SK-N-SH treated with all-trans-retinoic acid at 6 μM for 48 hours (cell line): ENCODE data around the gene CXXC5.

ENCODE experiments used
- ATAC-seq: fragments of 200-7000 bp; cut with Tn5 transposase; 3 replicates; pipeline ENCODE4 v1.9.1; 2020; ENCODE audit warnings: mild to moderate bottlenecking, moderate library complexity
- ARNTL ChIP-seq: fragments of 450-650 bp; formaldehyde crosslinking; IDR thresholded peaks from 2 replicates; pipeline ENCODE4 v1.5.0; 2020; ENCODE audit warnings: low read depth, mild to moderate bottlenecking, moderate library complexity, borderline replicate concordance
- BACH2 ChIP-seq: fragments of 250-450 bp; sonication (Bioruptor Pico); IDR thresholded peaks from 2 replicates; pipeline ENCODE4 v1.9.0; 2021; ENCODE audit warnings: mild to moderate bottlenecking, borderline replicate concordance
- CSDC2 ChIP-seq: fragments of 250-450 bp; sonication (Bioruptor Pico); IDR thresholded peaks from 2 replicates; pipeline ENCODE4 v1.5.0; 2020; ENCODE audit warnings: mild to moderate bottlenecking, moderate library complexity
- ESRRG ChIP-seq: fragments of 250-450 bp; sonication (Bioruptor Pico); IDR thresholded peaks from 2 replicates; pipeline ENCODE4 v1.6.1; 2021; ENCODE audit warnings: mild to moderate bottlenecking
- GLIS3 ChIP-seq: fragments of 250-450 bp; sonication (Bioruptor Pico); IDR thresholded peaks from 2 replicates; pipeline ENCODE4 v1.5.0; 2020; ENCODE audit warnings: mild to moderate bottlenecking, moderate library complexity
- ISL1 ChIP-seq: fragments of 250-450 bp; sonication (Bioruptor Pico); IDR thresholded peaks from 2 replicates; pipeline ENCODE4 v2.1.2; 2022; ENCODE audit warnings: mild to moderate bottlenecking, moderate library complexity
- OSR1 ChIP-seq: fragments of 250-450 bp; sonication (Bioruptor Pico); IDR thresholded peaks from 2 replicates; pipeline ENCODE4 v1.8.0; 2022; ENCODE audit warnings: moderate library complexity, mild to moderate bottlenecking, inconsistent platforms
- PPARA ChIP-seq: fragments of 250-450 bp; sonication (Bioruptor Pico); IDR thresholded peaks from 2 replicates; pipeline ENCODE4 v1.5.0; 2020; ENCODE audit warnings: mild to moderate bottlenecking, borderline replicate concordance
- RARB ChIP-seq: fragments of 250-450 bp; sonication (Bioruptor Pico); IDR thresholded peaks from 2 replicates; pipeline ENCODE4 v1.8.0; 2021; ENCODE audit warnings: mild to moderate bottlenecking, moderate library complexity
- SNAI2 ChIP-seq: fragments of 250-450 bp; sonication (Bioruptor Pico); IDR thresholded peaks from 2 replicates; pipeline ENCODE4 v1.5.0; 2020; ENCODE audit warnings: mild to moderate bottlenecking, moderate library complexity
- TCF4 ChIP-seq: fragments of 250-450 bp; sonication (Bioruptor Pico); IDR thresholded peaks from 2 replicates; pipeline ENCODE4 v1.8.0; 2021; ENCODE audit warnings: mild to moderate bottlenecking, moderate library complexity, borderline replicate concordance
- TOX ChIP-seq: fragments of 250-450 bp; sonication (Bioruptor Pico); IDR thresholded peaks from 2 replicates; pipeline ENCODE4 v1.8.0; 2021; ENCODE audit warnings: mild to moderate bottlenecking, moderate library complexity, borderline replicate concordance
- ZC3H10 ChIP-seq: fragments of 250-450 bp; sonication (Bioruptor Pico); IDR thresholded peaks from 2 replicates; pipeline ENCODE4 v1.5.1; 2021; ENCODE audit warnings: mild to moderate bottlenecking, moderate library complexity
- ZFP3 ChIP-seq: fragments of 250-450 bp; sonication (Bioruptor Pico); IDR thresholded peaks from 2 replicates; pipeline ENCODE4 v1.5.0; 2020; ENCODE audit warnings: mild to moderate bottlenecking, moderate library complexity
- ZFP30 ChIP-seq: fragments of 450-650 bp; formaldehyde crosslinking; IDR thresholded peaks from 2 replicates; pipeline ENCODE4 v1.5.0; 2022; ENCODE audit warnings: mild to moderate bottlenecking, moderate library complexity
- ZNF565 ChIP-seq: fragments of 450-650 bp; formaldehyde crosslinking; conservative IDR thresholded peaks from 2 replicates; pipeline ENCODE4 v1.5.0; 2020; ENCODE audit warnings: low read depth, mild to moderate bottlenecking, moderate library complexity
- ZNF70 ChIP-seq: fragments of 450-650 bp; formaldehyde crosslinking; IDR thresholded peaks from 2 replicates; pipeline ENCODE4 v1.5.0; 2020; ENCODE audit warnings: mild to moderate bottlenecking, moderate library complexity
- ZNF8 ChIP-seq: fragments of 450-650 bp; formaldehyde crosslinking; IDR thresholded peaks from 2 replicates; pipeline ENCODE4 v1.5.0; 2020; ENCODE audit warnings: mild to moderate bottlenecking, moderate library complexity
- TF ChIP-seq, protein P1 (sequence below): fragments of 250-450 bp; sonication (Bioruptor Pico); IDR thresholded peaks from 2 replicates; pipeline ENCODE4 v1.5.1; 2021; ENCODE audit warnings: mild to moderate bottlenecking, moderate library complexity
- TF ChIP-seq, protein P2 (sequence below): fragments of 250-450 bp; sonication (Bioruptor Pico); IDR thresholded peaks from 2 replicates; pipeline ENCODE4 v1.5.0; 2020; ENCODE audit warnings: mild to moderate bottlenecking, moderate library complexity
- TF ChIP-seq, protein P3 (sequence below): fragments of 250-450 bp; sonication (Bioruptor Pico); IDR thresholded peaks from 2 replicates; pipeline ENCODE4 v1.8.0; 2021; ENCODE audit warnings: low read depth, mild to moderate bottlenecking, moderate library complexity, borderline replicate concordance
- TF ChIP-seq, protein P4 (sequence below): fragments of 250-450 bp; sonication (Bioruptor Pico); IDR thresholded peaks from 2 replicates; pipeline ENCODE4 v1.5.1; 2020; ENCODE audit warnings: low read depth, mild to moderate bottlenecking, moderate library complexity
- TF ChIP-seq, protein P5 (sequence below): fragments of 250-450 bp; sonication (Bioruptor Pico); IDR thresholded peaks from 2 replicates; pipeline ENCODE4 v1.8.0; 2020; ENCODE audit warnings: mild to moderate bottlenecking, moderate library complexity, borderline replicate concordance

Gene CXXC5

DNA sequence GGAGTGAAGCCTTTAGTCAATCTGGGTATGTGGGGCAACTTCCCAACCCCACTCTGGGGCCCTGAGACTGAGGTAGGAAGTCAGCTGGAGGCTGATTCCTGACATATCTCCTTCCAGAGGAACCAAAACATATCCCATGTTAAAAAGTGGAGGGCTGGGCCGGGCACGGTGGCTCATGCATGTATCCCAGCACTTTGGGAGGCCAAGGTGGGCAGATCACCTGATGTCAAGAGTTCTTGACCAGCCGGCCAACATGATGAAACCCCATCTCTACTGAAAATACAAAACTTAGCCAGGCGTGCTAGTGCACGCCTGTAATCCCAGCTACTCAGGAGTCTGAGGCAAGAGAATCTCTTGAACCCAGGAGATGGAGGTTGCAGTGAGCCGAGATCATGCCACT lies 44.0 kb downstream of the CXXC5 start:
- TF ChIP-seq, protein P1, sequence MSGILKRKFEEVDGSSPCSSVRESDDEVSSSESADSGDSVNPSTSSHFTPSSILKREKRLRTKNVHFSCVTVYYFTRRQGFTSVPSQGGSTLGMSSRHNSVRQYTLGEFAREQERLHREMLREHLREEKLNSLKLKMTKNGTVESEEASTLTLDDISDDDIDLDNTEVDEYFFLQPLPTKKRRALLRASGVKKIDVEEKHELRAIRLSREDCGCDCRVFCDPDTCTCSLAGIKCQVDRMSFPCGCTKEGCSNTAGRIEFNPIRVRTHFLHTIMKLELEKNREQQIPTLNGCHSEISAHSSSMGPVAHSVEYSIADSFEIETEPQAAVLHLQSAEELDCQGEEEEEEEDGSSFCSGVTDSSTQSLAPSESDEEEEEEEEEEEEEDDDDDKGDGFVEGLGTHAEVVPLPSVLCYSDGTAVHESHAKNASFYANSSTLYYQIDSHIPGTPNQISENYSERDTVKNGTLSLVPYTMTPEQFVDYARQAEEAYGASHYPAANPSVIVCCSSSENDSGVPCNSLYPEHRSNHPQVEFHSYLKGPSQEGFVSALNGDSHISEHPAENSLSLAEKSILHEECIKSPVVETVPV (CRISPR knock-in tag) = no peak
- TF ChIP-seq TCF4 (CRISPR knock-in tag) (no peak), ARNTL (CRISPR knock-in tag) (no peak), ZNF8 (CRISPR knock-in tag) (no peak), ZNF565 (no peak), ESRRG (CRISPR knock-in tag) (no peak), BACH2 (CRISPR knock-in tag) (no peak), ZFP3 (no peak), ISL1 (no peak), ZNF70 (CRISPR knock-in tag) (no peak), TOX (CRISPR knock-in tag) (no peak), CSDC2 (CRISPR knock-in tag) (no peak), RARB (CRISPR knock-in tag) (no peak), OSR1 (CRISPR knock-in tag) (no peak), PPARA (no peak), ZC3H10 (no peak), ZFP30 (CRISPR knock-in tag) (no peak)
- TF ChIP-seq, protein P2, sequence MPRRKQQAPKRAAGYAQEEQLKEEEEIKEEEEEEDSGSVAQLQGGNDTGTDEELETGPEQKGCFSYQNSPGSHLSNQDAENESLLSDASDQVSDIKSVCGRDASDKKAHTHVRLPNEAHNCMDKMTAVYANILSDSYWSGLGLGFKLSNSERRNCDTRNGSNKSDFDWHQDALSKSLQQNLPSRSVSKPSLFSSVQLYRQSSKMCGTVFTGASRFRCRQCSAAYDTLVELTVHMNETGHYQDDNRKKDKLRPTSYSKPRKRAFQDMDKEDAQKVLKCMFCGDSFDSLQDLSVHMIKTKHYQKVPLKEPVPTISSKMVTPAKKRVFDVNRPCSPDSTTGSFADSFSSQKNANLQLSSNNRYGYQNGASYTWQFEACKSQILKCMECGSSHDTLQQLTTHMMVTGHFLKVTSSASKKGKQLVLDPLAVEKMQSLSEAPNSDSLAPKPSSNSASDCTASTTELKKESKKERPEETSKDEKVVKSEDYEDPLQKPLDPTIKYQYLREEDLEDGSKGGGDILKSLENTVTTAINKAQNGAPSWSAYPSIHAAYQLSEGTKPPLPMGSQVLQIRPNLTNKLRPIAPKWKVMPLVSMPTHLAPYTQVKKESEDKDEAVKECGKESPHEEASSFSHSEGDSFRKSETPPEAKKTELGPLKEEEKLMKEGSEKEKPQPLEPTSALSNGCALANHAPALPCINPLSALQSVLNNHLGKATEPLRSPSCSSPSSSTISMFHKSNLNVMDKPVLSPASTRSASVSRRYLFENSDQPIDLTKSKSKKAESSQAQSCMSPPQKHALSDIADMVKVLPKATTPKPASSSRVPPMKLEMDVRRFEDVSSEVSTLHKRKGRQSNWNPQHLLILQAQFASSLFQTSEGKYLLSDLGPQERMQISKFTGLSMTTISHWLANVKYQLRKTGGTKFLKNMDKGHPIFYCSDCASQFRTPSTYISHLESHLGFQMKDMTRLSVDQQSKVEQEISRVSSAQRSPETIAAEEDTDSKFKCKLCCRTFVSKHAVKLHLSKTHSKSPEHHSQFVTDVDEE (CRISPR knock-in tag) = no peak
- TF ChIP-seq, protein P3, sequence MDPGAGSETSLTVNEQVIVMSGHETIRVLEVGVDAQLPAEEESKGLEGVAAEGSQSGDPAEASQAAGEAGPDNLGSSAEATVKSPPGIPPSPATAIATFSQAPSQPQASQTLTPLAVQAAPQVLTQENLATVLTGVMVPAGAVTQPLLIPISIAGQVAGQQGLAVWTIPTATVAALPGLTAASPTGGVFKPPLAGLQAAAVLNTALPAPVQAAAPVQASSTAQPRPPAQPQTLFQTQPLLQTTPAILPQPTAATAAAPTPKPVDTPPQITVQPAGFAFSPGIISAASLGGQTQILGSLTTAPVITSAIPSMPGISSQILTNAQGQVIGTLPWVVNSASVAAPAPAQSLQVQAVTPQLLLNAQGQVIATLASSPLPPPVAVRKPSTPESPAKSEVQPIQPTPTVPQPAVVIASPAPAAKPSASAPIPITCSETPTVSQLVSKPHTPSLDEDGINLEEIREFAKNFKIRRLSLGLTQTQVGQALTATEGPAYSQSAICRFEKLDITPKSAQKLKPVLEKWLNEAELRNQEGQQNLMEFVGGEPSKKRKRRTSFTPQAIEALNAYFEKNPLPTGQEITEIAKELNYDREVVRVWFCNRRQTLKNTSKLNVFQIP (CRISPR knock-in tag) = no peak
- TF ChIP-seq, protein P4, sequence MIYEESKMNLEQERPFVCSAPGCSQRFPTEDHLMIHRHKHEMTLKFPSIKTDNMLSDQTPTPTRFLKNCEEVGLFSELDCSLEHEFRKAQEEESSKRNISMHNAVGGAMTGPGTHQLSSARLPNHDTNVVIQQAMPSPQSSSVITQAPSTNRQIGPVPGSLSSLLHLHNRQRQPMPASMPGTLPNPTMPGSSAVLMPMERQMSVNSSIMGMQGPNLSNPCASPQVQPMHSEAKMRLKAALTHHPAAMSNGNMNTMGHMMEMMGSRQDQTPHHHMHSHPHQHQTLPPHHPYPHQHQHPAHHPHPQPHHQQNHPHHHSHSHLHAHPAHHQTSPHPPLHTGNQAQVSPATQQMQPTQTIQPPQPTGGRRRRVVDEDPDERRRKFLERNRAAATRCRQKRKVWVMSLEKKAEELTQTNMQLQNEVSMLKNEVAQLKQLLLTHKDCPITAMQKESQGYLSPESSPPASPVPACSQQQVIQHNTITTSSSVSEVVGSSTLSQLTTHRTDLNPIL = no peak
- no peak for ATAC-seq

DNA sequence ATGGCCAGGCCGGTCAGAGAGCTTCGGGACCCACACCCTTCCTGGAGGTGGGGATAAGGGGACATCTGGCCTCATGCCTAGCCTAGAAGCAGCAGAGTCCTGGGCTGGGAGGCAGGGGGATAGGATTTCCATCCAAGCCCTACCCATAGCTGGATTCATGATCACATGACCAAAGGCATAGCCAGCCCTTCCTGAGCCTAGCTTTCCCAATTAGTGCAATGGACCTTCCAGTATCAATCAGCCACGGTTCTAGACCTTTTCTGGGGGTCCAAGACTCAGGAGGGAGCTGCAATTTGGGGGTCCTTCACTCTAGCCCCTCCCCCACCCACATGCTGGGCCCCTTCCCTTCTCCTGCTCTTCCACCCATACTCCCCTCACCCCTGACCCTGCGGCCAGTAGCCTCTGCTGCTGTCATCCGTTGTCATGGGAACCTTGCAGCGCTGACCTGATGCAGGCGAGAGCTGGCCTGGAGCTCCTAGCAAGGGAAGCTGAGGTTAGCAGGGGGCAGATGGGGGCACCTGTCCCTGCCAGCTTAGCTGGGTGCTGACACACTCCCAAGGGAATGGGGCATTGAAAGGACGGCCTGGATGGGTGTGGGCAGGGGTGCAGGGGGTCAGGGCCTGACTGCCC lies 44.6 kb downstream of the CXXC5 start:
- no peak for TF ChIP-seq ARNTL (CRISPR knock-in tag)
- ATAC-seq = no peak

DNA sequence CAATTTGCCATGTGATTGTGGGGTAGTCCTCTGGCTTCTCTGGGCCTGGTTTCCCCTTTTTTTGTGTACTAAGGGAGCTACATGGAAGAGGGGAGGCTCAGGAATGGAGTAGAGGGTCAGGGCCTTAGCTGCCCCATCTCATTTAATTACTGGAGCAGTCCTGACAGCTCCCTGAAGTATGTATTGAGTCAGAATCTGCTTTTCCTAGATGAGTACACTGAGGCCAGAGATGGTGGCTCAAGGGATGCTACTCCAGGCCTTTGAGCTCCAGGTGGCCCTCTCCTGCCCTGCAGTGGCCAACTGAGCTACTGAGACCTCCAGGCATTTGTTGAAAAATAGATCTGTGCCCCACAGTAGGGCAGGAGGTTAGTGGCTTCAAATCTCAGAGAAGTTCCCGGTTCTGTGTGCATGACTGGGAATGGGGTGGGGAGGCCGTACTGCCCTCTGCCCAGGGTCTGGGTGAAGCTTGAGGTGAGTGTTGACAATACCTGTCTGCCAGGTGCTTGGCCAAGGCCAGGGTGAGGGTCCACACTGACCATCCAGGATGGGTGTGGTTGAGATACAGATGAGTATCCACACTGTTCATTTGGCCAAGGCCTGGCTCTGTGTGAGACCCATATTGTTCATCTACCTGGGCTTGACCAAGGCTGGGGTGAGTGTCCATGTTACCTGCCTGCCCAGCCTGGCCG lies 45.7 kb downstream of the CXXC5 start:
- ATAC-seq = no peak
- TF ChIP-seq, protein P4 = no peak
- TF ChIP-seq, protein P5, sequence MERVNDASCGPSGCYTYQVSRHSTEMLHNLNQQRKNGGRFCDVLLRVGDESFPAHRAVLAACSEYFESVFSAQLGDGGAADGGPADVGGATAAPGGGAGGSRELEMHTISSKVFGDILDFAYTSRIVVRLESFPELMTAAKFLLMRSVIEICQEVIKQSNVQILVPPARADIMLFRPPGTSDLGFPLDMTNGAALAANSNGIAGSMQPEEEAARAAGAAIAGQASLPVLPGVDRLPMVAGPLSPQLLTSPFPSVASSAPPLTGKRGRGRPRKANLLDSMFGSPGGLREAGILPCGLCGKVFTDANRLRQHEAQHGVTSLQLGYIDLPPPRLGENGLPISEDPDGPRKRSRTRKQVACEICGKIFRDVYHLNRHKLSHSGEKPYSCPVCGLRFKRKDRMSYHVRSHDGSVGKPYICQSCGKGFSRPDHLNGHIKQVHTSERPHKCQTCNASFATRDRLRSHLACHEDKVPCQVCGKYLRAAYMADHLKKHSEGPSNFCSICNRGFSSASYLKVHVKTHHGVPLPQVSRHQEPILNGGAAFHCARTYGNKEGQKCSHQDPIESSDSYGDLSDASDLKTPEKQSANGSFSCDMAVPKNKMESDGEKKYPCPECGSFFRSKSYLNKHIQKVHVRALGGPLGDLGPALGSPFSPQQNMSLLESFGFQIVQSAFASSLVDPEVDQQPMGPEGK (CRISPR knock-in tag) = no peak
- TF ChIP-seq, protein P3 (CRISPR knock-in tag) = no peak
- TF ChIP-seq TCF4 (CRISPR knock-in tag) (no peak), GLIS3 (CRISPR knock-in tag) (no peak), CSDC2 (CRISPR knock-in tag) (no peak), ZNF565 (no peak), TOX (CRISPR knock-in tag) (no peak), ARNTL (CRISPR knock-in tag) (no peak), ESRRG (CRISPR knock-in tag) (no peak), ZFP30 (CRISPR knock-in tag) (no peak), PPARA (no peak), SNAI2 (no peak), ISL1 (no peak)
- TF ChIP-seq, protein P1 (CRISPR knock-in tag) = no peak
